ENCODE results near the gene MYO1D.
A peak's percentile ranks its signal among the peaks of the same experiment; 100 is the strongest.
"Not testable (repeated sequence)": the region's sequence is repeated elsewhere in the genome, so short reads cannot be mapped to it uniquely, and the experiment has no call there.

Gene MYO1D

DNA sequence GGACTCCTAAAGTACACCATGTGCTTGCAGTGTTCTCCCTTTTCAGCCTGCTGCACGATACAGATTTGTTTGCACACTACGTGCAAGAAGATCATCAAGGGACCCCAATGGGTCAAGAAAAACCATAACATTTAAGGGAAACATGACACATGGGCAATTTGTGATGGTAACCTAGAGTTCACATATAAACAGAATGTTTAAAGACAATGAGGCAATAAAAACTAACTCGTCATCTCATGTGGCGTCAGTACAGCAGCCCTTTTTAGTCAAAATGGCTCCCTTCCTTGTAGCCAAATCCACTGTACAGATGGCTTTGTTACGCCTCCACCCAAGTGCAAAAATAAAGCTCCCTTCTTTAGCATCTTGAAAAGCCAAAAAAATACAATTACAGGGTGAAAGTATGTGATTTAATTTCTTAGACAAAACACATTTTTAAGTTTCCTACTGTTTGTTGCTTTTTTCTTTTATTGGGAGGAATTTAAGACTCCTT is 216.4 kb downstream of the MYO1D start:
- DNase-seq: no peak

DNA sequence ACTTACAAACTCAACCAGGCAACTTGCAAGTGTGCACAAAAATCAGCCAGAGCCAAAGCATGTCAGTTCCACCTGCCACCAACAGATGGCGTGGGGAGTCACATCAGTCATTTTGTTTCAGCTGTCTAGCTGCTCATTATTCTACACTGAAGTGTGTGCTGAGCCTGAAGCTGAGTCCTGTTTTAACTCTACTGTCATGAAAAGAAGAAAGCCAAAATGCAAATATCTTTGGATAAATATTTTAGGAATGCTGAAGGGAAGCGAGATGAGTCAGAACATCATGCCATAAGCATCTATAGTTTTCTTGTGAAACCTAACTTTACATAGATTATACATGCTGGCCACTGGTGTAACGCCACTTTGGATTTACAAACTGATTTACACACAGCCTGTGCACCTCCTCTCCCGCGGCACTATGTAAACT is 217.5 kb downstream of the MYO1D start:
- DNase-seq: peak; percentile 73 to 83

DNA sequence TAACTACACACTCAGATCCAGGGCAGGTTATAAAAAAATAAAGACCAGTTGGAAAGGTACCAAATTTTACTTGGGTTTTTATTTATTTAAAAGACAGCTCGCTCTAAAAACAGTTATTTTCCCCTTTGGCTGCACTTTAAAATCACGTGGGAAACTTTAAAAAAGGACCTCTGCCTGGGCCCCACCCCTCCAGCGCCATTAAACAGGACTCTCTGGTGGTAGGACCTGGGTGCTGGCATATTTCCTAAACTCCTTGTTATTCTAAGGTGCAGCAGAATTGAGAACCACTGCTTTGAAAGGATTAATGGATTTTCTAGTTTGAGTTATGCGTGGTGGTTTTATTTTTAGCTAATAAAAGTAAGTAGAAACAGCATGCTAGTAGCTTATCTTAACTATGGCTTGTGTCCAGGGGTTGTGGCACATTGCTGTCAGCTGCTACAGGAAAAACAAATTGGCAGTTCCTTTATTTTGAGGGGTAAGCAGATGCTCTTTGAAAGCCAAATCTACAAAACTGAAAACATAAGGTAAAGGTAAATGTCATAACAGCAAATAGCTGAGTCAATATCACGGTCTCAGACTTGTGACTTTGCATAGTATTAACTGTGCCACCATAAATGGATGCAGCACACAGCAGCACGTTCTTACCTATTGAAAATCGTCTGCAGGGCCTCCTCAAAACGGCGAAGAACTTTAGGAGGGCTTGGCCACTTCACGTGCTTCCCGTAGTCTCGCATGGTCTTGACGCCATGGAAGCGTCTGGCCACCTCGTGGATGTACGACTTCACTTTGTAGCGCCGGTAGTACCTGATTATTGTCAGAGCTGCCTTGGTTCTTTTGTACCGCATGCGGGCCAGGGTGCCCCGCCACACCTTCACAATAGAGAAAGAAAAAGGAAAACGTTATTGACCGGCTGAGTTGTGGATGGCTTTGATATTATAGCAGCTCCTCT is 218.2 kb downstream of the MYO1D start:
- peak; percentile 32 to 75 for DNase-seq

DNA sequence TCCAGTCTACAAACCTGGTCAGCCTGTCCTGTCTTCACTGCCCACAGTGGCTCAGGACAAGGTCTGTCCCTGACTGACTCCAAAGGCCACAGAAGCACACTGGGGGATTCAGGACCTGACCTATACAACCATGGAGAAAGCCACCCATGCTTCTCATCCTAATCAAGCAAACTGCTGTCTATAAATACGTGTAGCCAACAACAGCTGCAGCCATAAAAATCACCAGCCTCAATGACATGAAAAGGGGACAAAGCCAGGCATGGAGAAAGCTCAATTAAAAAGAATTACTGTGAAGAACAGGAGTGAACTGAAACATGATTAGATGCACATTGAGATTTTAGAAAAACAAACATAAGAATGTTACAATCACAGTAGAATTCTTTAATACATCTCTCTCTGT is 220.0 kb downstream of the MYO1D start:
- no peak for DNase-seq

DNA sequence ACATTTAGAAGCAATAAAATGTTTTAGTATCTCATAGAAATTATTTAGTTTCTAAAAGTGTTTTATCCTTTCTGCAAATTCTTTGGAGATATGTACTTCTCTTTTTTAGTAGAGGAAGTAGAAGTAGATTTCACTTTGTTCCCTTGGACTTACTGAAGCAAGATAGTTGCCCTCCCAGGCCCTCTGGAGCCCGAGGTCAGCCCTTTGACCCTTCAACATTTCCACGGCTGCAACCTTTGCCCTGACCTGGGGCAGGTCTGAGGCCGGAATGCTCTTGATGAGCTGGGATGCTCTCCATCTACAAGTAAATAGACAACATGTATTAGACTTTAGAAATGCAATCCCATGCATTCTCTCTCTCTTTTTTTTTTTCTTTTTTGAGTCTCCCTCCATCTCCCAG is 222.6 kb downstream of the MYO1D start:
- DNase-seq: no peak

DNA sequence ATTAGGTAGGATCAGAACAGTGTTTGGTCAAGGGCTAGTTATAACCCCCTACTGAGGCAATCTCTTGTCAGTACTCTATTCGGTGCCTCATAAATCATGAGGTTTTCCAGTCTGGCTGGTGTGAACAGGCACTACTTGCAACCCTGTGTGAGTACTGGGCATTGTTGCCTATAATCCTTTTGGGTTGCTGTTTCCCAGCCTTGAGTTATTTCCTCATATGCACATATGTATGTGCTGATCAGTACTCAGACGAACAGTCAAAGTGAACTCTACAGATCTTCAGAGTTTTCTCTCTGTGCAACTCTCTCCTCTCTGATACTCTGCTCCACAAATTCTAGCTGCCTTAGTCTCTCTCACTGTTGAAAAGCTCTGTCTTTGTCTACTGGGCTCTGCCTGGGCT is 225.8 kb downstream of the MYO1D start:
- no peak for DNase-seq

DNA sequence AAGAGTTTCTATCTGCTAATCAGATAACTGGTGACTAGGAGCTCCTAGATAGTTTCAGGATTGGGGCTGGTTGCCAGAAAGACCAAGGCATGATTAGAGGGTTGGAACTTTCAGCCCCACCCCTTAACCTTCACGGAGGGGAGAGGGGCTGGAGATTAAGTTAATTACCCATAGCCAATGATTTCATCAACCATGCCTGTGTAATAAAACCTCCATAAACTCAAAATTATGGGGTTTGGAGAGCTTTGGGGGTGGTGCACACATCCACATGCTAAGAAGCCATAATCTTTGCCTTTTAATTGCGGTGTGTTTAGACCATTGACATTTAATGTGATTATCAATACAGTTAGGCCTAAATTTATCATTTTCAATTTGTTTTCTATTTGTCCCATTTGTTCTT is 228.5 kb downstream of the MYO1D start:
- peak in 1 of 2 experiments; percentile 27 for DNase-seq

DNA sequence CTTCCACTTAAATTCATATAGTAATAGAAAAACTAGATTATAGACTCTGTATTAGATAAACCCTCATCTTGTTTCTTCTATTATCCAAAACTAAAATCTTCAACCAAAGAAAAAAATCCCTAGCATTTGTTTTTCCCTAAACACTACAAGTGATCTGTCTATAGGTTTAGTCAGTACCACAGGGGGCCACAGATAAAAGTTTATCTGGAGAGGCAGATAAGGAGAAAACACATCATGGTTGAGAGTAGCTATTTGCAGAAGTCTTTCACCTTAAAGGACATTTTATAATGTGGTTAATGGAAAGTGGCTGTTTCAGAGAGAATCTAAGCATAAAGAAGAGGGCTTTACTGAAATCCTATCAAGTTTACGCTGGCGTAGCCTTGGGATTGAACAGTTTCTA is 230.0 kb downstream of the MYO1D start:
- no peak for DNase-seq

DNA sequence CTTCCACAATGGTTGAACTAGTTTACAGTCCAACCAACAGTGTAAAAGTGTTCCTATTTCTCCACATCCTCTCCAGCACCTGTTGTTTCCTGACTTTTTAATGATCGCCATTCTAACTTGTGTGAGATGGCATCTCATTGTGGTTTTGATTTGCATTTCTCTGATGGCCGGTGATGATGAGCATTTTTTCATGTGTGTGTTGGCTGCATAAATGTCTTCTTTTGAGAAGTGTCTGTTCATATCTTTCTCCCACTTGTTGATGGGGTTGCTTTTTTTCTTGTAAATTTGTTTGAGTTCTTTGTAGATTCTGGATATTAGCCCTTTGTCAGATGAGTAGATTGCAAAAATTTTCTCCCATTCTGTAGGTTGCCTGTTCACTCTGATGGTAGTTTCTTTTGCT is 235.4 kb downstream of the MYO1D start:
- not testable (repeated sequence) for DNase-seq

DNA sequence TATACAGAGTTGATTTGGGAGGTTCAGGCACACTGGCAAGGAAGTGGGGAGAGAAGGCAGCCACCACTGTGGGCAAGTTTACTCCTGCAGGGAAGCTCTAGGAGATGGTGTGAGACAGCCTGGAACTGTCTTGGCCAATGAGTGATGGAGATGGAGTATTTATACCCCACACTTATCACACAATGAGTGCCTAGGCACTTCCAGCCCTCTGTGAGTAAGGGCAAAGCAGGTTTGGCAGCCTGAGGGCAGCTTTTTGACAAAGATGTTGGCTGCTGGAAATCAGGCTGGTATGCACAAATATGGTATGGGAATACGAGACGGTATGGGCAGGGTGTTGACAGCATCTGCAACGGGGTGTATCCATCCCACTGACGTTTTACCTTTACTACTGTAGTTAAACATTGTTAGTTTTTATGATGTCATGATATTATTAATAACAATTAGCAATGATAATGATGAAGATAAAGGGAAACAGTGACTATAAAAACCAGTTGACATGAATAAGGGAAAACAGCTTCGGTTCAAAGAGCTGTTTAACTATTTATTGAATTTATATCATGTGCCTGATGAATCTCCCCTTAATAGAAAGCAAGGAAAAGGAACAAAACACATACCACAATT is 240.2 kb downstream of the MYO1D start:
- DNase-seq: no peak

DNA sequence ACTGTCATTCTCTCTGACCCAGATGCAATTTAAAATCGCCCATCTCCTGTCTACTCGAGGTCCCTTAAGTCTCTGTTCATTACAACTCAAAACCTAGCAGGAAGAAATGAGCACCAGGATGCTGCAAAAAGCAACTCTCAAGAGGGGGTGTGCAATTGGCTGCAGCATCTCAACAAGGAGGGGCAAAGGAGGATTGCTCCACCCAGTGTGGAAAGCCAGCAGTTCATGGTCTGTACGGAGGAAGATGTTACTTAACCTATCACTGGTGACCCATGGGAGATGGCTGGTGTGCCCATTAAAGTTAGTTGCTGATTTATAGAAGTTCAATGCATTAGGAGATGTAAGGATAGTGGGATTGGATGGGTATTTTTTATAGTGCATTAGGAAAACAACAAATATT is 242.8 kb downstream of the MYO1D start:
- DNase-seq: no peak

DNA sequence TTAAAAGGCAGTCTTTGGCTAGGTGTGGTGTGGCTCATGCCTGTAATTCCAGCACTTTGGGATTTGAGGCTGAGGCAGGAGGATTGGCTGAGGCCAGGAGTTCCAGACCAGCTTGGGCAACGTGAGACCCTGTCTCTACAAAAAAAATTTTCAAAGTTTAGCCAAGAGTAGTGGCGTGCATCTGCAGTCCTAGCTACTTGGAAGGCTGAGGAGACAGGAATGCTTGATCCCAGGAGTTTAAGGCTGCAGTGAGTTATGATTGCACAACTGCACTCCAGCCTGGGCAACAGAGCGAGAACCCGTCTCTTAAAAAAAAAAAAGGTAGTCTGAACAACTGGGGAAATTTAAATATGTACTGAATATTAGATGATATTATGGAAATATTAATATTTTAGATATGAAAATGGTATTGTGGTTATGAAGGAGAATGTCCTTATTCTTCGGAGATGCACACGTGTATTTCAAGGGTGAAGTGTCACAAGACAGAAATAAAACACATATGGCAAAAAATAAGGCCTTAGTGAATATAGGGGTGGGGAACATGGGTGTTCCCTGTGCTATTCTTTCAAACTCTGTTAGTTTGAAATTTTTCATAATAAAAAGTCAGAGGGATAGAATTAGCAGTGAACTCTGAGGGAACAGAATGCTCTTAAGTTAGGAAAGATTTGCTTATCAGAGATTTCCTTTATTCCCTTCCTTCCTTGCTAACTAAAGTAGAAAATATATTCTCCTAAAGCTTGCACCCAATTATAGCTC is 245.4 kb downstream of the MYO1D start:
- DNase-seq: no peak

DNA sequence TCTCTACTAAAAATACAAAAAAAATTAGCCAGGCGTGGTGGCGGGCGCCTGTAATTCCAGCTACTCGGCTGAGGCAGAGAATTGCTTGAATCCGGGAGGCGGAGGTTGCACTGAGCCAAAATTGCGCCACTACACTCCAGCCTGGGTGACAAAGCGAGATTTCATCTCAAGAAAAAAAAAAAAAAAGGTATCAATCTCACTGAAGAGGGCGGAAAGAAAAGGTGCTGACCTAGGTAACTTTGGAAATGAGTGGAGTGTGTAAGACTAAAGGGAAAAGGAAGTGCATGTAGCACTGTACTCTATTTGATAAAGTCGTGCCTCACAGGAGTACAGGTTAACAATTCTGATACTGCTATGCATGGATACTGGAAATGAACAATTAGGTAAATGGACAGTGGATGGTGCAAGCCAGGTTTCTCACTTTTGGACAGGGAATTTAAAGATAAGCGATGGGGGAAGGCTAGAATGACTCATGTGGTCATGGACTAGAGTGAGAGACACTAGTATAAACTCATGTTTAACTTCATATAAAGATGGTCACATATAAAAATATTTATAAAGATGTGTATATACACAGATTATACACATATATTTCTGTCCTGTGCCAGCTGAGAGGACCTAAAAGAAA is 247.2 kb downstream of the MYO1D start:
- DNase-seq: no peak

DNA sequence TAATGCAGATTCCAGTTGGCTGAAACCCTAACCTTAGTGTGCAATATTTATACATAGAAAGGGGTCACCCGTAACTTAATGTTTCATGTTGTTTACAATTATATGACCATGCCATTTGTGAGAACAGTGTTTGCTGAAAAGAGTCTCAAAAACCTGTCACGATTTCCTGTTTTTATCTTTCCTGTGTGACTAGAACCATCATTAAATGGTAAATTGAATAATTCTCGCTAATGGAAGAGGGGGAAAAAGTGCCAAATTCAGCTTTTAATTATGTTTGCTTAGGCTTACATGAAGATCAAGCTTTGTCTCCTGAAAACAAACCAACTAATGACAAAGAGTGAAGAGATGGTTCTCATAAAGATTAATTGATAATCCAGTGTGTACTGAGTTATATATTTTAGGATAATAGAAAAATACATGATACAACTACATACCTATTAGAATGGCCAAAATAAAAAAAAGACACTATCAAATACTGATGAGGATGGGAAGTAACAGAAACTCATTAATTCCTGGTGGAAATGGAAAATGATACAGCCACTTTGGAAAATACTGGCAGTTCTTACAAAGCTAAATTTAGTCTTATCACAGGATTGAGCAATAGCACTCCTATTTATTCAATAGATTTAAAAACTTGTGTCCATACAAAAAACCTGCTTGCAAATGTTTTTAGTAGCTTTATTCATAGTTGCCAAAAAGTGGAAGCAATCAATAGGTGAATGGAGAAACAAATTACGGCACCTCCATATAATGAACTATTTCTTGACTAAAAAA is 248.5 kb downstream of the MYO1D start:
- DNase-seq: peak; percentile 27 to 83

DNA sequence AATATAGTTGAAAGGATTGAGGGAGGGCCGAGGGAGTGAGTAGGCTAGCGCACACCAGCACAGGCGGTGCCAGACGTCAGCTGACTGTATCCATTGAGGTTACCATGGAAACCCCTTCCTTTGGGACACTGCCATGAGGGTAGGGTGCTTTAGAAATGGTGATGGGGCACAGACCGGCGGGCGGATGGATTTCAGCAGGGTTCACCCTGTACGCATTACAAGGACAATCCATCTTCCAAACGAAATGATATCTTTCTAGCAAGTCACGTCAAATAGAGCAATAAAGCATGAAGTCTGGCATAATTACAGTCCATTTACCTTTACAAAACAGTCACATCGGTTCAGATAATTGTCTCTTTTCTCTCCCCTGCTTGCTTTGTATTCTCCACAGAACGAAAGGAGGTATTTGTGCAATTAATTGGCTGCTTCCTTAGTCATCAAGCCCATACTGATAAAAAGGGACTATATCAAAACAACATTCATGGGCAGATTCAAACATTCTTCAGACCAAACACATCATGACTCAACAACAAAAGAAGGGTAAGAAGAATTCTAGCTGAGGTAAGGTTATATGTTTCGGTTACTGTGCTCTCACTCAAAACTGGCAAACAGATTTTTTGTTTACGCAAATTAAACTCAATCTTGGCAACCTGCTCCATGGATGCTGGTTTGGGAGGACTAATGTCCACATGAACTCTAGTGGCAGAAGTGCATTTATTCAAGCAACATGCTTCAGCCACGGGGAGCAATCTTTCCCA is 249.5 kb downstream of the MYO1D start:
- DNase-seq: peak; percentile 94 to 99

DNA sequence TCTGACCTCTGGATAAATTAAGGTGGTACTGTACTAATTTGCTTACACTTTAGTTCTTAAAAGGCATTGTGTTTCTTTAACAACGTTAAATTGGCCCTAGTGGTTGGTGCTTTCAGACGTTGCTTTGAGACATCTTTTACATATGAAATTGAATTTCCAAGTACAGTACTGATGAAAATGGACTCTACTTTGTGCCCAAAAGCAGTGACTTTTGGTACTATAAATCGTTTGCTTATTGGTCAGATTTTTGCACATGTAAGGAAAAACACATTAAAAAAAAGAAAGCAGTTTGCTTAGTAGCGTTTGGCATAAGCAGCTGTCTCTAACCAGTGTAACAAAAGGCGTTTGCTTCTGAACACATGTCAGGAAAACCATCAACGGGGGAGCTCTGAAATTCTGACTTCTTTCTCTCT is 250.5 kb downstream of the MYO1D start:
- peak in 1 of 2 experiments; percentile 68 for DNase-seq

DNA sequence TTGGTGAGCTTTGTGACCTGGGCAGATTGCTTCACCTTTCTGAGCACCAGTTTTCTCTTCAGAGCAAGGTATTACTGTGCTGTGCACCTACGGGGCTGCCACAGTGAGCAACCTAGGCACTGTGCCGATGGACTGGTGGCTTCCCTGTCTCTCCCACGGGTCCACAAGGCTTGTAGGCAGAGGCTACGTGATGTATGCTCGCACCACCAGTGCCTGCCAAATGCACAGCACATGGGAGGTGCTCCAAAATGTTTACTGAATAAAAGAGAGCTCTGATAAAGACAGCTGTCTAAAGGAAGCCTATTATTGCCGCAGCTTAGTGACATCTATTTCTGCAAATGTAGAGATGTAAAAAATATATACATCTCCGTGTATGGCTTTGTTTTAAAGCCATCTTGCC is 251.0 kb downstream of the MYO1D start:
- DNase-seq: peak; percentile 77 to 94

DNA sequence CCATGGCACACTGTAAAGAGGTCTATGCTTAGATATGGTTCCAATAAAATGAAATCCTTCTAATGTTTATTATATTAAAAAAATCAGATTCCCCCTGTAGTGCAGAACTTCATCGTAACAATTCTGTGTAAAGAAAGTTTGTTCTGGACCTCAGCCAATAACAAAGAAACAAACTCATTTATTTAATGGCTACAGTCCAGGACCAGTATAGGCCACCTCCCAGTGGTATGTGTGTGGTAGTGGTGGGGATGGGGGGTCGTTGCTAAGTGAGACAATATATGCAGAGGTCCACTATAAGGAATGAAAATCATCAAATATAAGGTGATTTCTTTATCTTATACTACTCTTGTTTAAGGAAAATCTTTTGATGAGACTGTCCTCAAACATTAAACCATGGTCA is 253.7 kb downstream of the MYO1D start:
- DNase-seq: no peak

DNA sequence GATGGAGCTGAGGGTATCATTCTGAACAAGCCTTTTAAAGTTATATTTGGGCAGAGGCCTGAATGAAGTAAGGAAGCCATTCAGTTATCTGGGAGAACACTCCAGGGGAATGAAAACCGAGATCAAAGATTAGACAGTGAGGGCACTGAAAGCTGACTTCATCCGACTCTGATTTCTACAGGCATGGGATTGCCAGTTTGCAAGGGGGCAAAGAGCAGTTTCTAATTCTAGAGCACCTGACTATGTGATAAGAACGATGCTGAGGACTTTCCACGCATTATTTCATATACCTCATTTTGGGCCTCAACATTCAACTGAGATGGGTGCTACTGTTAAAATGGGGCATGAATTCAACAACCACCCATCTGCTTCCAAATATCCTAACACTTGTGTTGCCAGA is 254.4 kb downstream of the MYO1D start:
- DNase-seq: no peak

DNA sequence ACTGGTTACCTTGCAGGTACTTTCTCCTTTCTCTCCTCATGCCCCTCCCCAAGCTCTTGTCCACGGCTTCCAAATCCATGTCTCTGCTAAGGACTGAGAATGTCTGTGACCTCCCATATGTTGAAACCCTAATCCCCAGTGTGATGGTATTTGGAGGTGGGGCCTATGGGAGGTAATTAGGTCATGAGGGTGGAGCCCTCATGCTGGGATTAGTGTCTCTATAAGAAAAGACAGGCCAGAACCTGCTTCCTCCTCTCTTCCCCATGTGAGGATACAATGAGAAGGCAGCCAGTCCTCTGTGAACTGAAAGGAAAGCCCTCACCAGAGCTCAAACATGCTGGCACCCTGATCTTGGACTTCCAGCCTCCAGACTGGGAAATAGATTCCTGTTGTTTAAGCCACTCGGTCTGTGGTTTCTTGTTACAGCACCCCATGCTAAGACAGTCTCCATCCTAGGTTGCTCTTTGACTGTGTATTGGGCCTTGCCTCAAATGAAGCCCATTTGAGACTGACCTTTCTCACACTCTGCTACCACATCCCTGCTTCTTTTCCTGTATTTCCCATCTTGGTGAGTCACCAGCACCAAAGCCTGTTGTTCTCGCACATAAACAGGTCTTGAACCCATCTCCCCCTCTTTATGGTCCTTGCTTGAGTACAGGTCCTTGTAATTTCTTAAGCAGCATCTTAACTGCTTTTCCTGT is 255.2 kb downstream of the MYO1D start:
- no peak for DNase-seq

DNA sequence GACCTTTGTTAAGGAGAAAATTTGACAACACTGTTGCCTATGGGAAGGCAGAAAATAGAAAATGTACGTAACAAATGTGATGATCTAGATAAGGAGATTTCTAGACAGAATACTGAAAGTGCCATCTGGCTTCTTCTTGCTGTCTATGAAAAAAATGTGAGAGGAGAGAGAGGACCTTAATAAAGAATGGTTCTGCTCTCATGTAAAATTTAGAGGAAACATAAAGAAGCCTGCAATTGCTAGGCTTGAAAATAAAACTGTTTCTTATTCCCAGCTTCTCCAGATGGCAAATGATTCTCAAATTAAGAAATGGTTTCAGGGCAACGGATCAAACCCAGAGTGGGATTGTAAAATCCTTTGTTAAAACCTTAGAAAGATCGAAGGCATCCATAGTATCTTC is 261.6 kb downstream of the MYO1D start:
- no peak for DNase-seq
